Uterus (tissue), 4 donors: ENCODE results near the gene KRT2. TPM values are rescaled to one million over a fixed set of nuclear protein-coding genes. Genes with fewer than 3 reads are reported as not detected.

Experiments used
- DNase-seq, 2 donors: peaks; one replicate each; pipeline ENCODE4 v3.0.0-alpha.2; 2019 to 2020
- H3K27ac ChIP-seq, 2 donors: fragments of 200-600 bp; sonication (generic); 1 replicate in 1 of 2; 2 replicates in 1 of 2; pipeline ENCODE4 v1.5.1; 2016 to 2018
- H3K27me3 ChIP-seq, 2 donors: fragments of 200-600 bp; sonication (generic); one replicate each; pipeline ENCODE4 v1.5.1; 2018 to 2019; ENCODE audit warnings: control low read depth in 1 of 2
- H3K36me3 ChIP-seq, 2 donors: fragments of 200-600 bp; sonication (generic); one replicate each; pipeline ENCODE4 v1.5.1; 2019; ENCODE audit warnings: control low read depth in 1 of 2
- H3K4me1 ChIP-seq, 2 donors: fragments of 200-600 bp; sonication (generic); one replicate each; pipeline ENCODE4 v1.5.1; 2018 to 2019; ENCODE audit warnings: control low read depth in 1 of 2
- H3K4me3 ChIP-seq, 2 donors: fragments of 200-600 bp; sonication (generic); 1 replicate in 1 of 2; 2 replicates in 1 of 2; pipeline ENCODE4 v1.5.1; 2018 to 2019; ENCODE audit warnings: mild to moderate bottlenecking in 1 of 2
- H3K9me3 ChIP-seq, 2 donors: fragments of 200-600 bp; sonication (generic); one replicate each; pipeline ENCODE4 v1.5.1; 2019; ENCODE audit warnings: control low read depth in 1 of 2
- POLR2A ChIP-seq, 2 donors: fragments of 450-650 bp; IDR thresholded peaks; one replicate each; pipeline ENCODE4 v1.6.1; 2016; ENCODE audit warnings: antibody characterized with exemption in 2 of 2, mild to moderate bottlenecking in 1 of 2, moderate library complexity in 1 of 2
- intact Hi-C: fragments of 100-400 bp; cut with DNase I; formaldehyde crosslinking; loops from one replicate; pipeline ENCODE4 v1.15.1; 2023; ENCODE audit warnings: low total_unique reads
- total RNA-seq, 4 donors: library from RNA; depleted of rRNA in 3 of 4; stranded (reverse); fragments of >200 nt in 3 of 4; gene quantifications; one replicate each; pipeline versions ENCODE4 v1.1.0 to v1.2.4, GENCODE V29; 2014 to 2023
- TF ChIP-seq, protein P1 (sequence below), 4 experiments: fragments of 200-600 bp in 2 of 4; fragments of 450-650 bp in 2 of 4; sonication (generic) in 2 of 4; IDR thresholded peaks; one replicate each; pipeline ENCODE4 v1.5.1; 2016 to 2019; ENCODE audit warnings: antibody characterized with exemption in 4 of 4, mild to moderate bottlenecking in 2 of 4, moderate library complexity in 1 of 4
- donor health status: DM: yes; HTN: yes; CAD: no.

The KRT2 gene
- total RNA-seq, 4 donors from 2014 or later: not detected

DNA sequence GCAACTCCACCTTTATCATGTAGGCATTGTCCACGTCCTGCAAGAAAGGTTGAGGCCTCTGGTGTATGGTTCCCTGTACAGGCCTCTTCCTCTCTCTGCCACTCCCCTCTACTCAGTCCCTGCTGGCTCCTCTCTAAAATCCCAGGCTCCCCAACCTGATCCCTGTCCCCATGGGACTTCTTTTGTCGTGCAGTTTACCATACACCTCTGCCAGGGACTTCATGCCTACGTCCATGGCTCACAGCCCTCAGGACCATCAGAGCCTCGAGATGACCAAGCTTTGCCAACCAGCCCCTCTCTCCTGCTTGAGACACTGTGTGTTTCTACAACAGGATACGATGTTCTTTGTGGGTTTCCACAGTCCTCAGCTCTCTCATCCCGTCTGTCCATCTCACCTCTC is 2.9 kb downstream of the KRT2 start:
- TF ChIP-seq POLR2A (IDR thresholded peaks at IDR 0.05): no peak
- TF ChIP-seq, protein P1, sequence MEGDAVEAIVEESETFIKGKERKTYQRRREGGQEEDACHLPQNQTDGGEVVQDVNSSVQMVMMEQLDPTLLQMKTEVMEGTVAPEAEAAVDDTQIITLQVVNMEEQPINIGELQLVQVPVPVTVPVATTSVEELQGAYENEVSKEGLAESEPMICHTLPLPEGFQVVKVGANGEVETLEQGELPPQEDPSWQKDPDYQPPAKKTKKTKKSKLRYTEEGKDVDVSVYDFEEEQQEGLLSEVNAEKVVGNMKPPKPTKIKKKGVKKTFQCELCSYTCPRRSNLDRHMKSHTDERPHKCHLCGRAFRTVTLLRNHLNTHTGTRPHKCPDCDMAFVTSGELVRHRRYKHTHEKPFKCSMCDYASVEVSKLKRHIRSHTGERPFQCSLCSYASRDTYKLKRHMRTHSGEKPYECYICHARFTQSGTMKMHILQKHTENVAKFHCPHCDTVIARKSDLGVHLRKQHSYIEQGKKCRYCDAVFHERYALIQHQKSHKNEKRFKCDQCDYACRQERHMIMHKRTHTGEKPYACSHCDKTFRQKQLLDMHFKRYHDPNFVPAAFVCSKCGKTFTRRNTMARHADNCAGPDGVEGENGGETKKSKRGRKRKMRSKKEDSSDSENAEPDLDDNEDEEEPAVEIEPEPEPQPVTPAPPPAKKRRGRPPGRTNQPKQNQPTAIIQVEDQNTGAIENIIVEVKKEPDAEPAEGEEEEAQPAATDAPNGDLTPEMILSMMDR (IDR thresholded peaks at IDR 0.05): no peak
- no peaks in the 10 kb centered on the region for H3K27me3 ChIP-seq
- H3K9me3 ChIP-seq: no peaks in the 10 kb centered on the region
- no peaks in the 10 kb centered on the region for H3K36me3 ChIP-seq
- H3K4me1 ChIP-seq: no peaks in the 10 kb centered on the region
- intact Hi-C loops: no loop called here
- H3K27ac ChIP-seq: no peak overlapping the region
- H3K4me3 ChIP-seq: no peak overlapping the region
- no peak for DNase-seq

- intact Hi-C loops: no loop called here
- Histone ChIP-seq H3K27me3 (no peaks in the 10 kb centered on the region), H3K9me3 (no peaks in the 10 kb centered on the region), H3K27ac (no peak overlapping the region), H3K36me3 (no peaks in the 10 kb centered on the region), H3K4me1 (no peaks in the 10 kb centered on the region), H3K4me3 (no peak overlapping the region)
- no peak for TF ChIP-seq POLR2A (IDR thresholded peaks at IDR 0.05)
- TF ChIP-seq, protein P1 (IDR thresholded peaks at IDR 0.05): no peak
- no peak for DNase-seq
These were observed 3.9 kb downstream of the KRT2 start for GRCh38 chr12:52648012-52648550.

- intact Hi-C loops: no loop called here
- Histone ChIP-seq H3K4me1 (no peaks in the 10 kb centered on the region), H3K36me3 (no peaks in the 10 kb centered on the region), H3K27ac (no peak overlapping the region), H3K27me3 (no peaks in the 10 kb centered on the region), H3K9me3 (no peaks in the 10 kb centered on the region), H3K4me3 (no peak overlapping the region)
- no peak for DNase-seq
- TF ChIP-seq, protein P1 (IDR thresholded peaks at IDR 0.05): no peak
- no peak for TF ChIP-seq POLR2A (IDR thresholded peaks at IDR 0.05)
These were observed 4.4 kb downstream of the KRT2 start for GRCh38 chr12:52647601-52648000.

- Histone ChIP-seq H3K4me1 (no peaks in the 10 kb centered on the region), H3K9me3 (no peaks in the 10 kb centered on the region), H3K4me3 (no peak overlapping the region), H3K36me3 (no peaks in the 10 kb centered on the region), H3K27ac (no peak overlapping the region), H3K27me3 (no peaks in the 10 kb centered on the region)
- intact Hi-C loops: no loop called here
- DNase-seq: no peak
- TF ChIP-seq, protein P1 (IDR thresholded peaks at IDR 0.05): no peak
- TF ChIP-seq POLR2A (IDR thresholded peaks at IDR 0.05): no peak
These were observed 5.4 kb downstream of the KRT2 start for GRCh38 chr12:52646613-52647012.

GRCh38 chr12:52645982-52646381 is 6.0 kb downstream of the KRT2 start:
- DNase-seq: no peak
- no peaks in the 10 kb centered on the region for H3K9me3 ChIP-seq
- intact Hi-C loops: no loop called here
- H3K4me3 ChIP-seq: no peak overlapping the region
- H3K27me3 ChIP-seq: no peaks in the 10 kb centered on the region
- H3K4me1 ChIP-seq: no peaks in the 10 kb centered on the region
- no peak for TF ChIP-seq POLR2A (IDR thresholded peaks at IDR 0.05)
- TF ChIP-seq, protein P1 (IDR thresholded peaks at IDR 0.05): no peak
- H3K36me3 ChIP-seq: no peaks in the 10 kb centered on the region
- H3K27ac ChIP-seq: no peak overlapping the region
